Activated CD8-positive, alpha-beta memory T cell treated with anti-CD3 and anti-CD28 coated beads, Interleukin-2, amount 50 U/mL, for 1 hour (primary cell): ENCODE data around the gene LIG1.

Source experiments
- DNase-seq: peaks from one replicate; pipeline ENCODE4 v3.0.0-alpha.2; 2020; ENCODE audit errors: extremely low read depth

LIG1 gene

GRCh38 chr19:48169939-48170803 lies at the start of gene LIG1, which contains the start of gene ZSWIM9:
Gene LIG1 (minus strand): TSS chr19:48170344. CDS start chr19:48165566, 4,778 bp downstream.
Gene ZSWIM9 (plus strand): TSS chr19:48170680. CDS start chr19:48171803, 1,123 bp downstream.
- peak; percentile 51 for DNase-seq

GRCh38 chr19:48218997-48219396 lies 48.9 kb upstream of the LIG1 start:
- DNase-seq, result no peak

- no peak for DNase-seq
Measured at GRCh38 chr19:48216933-48217332, 46.8 kb upstream of the LIG1 start.

- DNase-seq, result no peak
Measured at GRCh38 chr19:48213959-48214358, 43.8 kb upstream of the LIG1 start.

- no peak for DNase-seq
Measured at GRCh38 chr19:48210005-48210404, 39.9 kb upstream of the LIG1 start.

GRCh38 chr19:48206397-48207093 lies 36.4 kb upstream of the LIG1 start:
- DNase-seq, result no peak

GRCh38 chr19:48203794-48204628 lies 33.9 kb upstream of the LIG1 start:
- peak; percentile 69 for DNase-seq

- no peak for DNase-seq
Measured at GRCh38 chr19:48203222-48203793, 33.2 kb upstream of the LIG1 start.

- DNase-seq, result no peak
Measured at GRCh38 chr19:48196933-48197665, 27.0 kb upstream of the LIG1 start.

GRCh38 chr19:48196321-48196763 lies 26.2 kb upstream of the LIG1 start:
- DNase-seq, result no peak

- no peak for DNase-seq
Measured at GRCh38 chr19:48194844-48195830, 25.0 kb upstream of the LIG1 start.

GRCh38 chr19:48194041-48194843 lies 24.1 kb upstream of the LIG1 start:
- no peak for DNase-seq

GRCh38 chr19:48192750-48193149 lies 22.6 kb upstream of the LIG1 start:
- DNase-seq, result no peak

- no peak for DNase-seq
Measured at GRCh38 chr19:48190885-48191284, 20.7 kb upstream of the LIG1 start.

GRCh38 chr19:48190288-48190884 lies 20.2 kb upstream of the LIG1 start:
- peak; percentile 35 for DNase-seq

GRCh38 chr19:48186541-48186991 lies 16.4 kb upstream of the LIG1 start:
- DNase-seq, result no peak

GRCh38 chr19:48186015-48186414 lies 15.9 kb upstream of the LIG1 start:
- DNase-seq, result no peak

- no peak for DNase-seq
Measured at GRCh38 chr19:48183356-48183755, 13.2 kb upstream of the LIG1 start.
